OCI-LY7 (cell line): ENCODE data around the gene BMPER.

Experiments used
- CTCF ChIP-seq: fragments of 200-600 bp; sonication (generic); conservative IDR thresholded peaks from 2 replicates; pipeline ENCODE4 v1.5.1; 2014; ENCODE audit warnings: mild to moderate bottlenecking, antibody characterized with exemption, low read length, moderate library complexity, mixed read lengths
- EZH2phosphoT487 ChIP-seq: fragments of 200-600 bp; sonication (generic); IDR thresholded peaks from 2 replicates; pipeline ENCODE4 v1.6.1; 2018; ENCODE audit warnings: low read depth, borderline replicate concordance, mild to moderate bottlenecking, mixed run types, antibody characterized with exemption, low read length, moderate library complexity, mixed read lengths

- TF ChIP-seq CTCF (no peak), EZH2phosphoT487 (no peak)
Observed at GRCh38 chr7:34192906-34193305, 287.6 kb downstream of the BMPER start.
